ENCODE results near the gene ANKIB1. TPM values are rescaled to one million over a fixed set of nuclear protein-coding genes. Genes with fewer than 3 reads are reported as not detected.

The ANKIB1 gene
- total RNA-seq, 1 donor from 2014 or later = 52.1 TPM

DNA sequence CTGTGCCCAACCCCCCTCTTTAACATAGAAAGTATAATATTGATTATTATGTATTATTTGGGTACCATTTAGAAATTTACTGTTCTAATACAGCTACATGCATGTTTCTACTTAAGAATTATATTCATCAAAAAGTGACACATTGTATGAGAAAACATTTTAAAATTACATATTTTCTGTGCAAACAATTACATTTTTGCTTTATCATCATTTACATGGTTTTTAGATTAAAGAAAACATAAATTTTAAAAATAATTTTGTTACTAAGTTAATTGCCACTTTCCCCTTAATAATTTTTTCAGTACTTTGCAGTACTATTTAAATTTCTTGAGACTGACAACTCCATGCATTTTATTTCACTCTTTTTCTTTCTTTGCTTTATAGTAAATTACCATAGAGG is 106.2 kb downstream of the ANKIB1 start:
- H3F3A ChIP-seq (ENCODE audit: low read depth) = peaks cover 10% of the 10 kb centered on the region
- H3K9me3 ChIP-seq (ENCODE audit: low read depth) = no peaks in the 10 kb centered on the region
- H3K27ac ChIP-seq = peak overlapping the region; percentile 31
- peaks cover 10% of the 10 kb centered on the region for H3K36me3 ChIP-seq
- no peak overlapping the region for H2AFZ ChIP-seq (replicated peaks)
- H3K27me3 ChIP-seq = no peaks in the 10 kb centered on the region
- H3K4me3 Mint-ChIP-seq = no peak overlapping the region
- H3K4me1 ChIP-seq = peaks cover 10% of the 10 kb centered on the region
- no peaks in the 10 kb centered on the region for H3K27me3 Mint-ChIP-seq (ENCODE audit: insufficient read depth, low read depth)
- no peaks in the 10 kb centered on the region for H3K79me2 ChIP-seq (ENCODE audit: low read depth)
- H4K20me1 ChIP-seq (ENCODE audit: low read depth) = no peaks in the 10 kb centered on the region
- H3K27ac Mint-ChIP-seq = no peak overlapping the region
- no peak overlapping the region for H3K4me2 ChIP-seq
- no peaks in the 10 kb centered on the region for H3K36me3 Mint-ChIP-seq
- H3K9me3 Mint-ChIP-seq = no peaks in the 10 kb centered on the region
- DNase-seq (ENCODE audit: low spot score) = no peak
- no peak overlapping the region for H3K9ac ChIP-seq
- H3K4me3 ChIP-seq = no peak overlapping the region
- no peaks in the 10 kb centered on the region for H3K4me1 Mint-ChIP-seq
- TF ChIP-seq, protein P1, sequence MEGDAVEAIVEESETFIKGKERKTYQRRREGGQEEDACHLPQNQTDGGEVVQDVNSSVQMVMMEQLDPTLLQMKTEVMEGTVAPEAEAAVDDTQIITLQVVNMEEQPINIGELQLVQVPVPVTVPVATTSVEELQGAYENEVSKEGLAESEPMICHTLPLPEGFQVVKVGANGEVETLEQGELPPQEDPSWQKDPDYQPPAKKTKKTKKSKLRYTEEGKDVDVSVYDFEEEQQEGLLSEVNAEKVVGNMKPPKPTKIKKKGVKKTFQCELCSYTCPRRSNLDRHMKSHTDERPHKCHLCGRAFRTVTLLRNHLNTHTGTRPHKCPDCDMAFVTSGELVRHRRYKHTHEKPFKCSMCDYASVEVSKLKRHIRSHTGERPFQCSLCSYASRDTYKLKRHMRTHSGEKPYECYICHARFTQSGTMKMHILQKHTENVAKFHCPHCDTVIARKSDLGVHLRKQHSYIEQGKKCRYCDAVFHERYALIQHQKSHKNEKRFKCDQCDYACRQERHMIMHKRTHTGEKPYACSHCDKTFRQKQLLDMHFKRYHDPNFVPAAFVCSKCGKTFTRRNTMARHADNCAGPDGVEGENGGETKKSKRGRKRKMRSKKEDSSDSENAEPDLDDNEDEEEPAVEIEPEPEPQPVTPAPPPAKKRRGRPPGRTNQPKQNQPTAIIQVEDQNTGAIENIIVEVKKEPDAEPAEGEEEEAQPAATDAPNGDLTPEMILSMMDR (IDR thresholded peaks at IDR 0.05) = no peak
- TF ChIP-seq EZH2phosphoT487 (IDR thresholded peaks at IDR 0.05) (no peak), EZH2 (IDR thresholded peaks at IDR 0.05) (no peak)

DNA sequence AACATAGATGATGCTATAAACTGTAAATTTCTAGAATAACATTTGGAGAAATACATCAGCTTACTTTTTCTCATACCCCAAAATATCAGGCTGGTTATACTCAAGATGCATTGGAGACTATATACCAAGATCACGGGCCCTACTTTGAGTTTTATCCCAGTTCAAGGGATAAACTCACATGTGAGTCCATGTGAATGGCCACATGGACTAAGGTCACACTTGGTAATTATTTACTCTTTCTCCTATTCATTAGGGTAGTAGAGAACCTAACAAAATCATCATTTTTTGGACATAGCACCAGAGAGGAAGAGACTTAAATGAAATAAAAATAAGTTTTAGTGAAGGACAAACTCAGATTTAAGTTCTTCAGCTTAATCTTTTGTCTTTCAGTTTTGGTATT is 108.4 kb downstream of the ANKIB1 start:
- Mint-ChIP-seq H3K27me3 (ENCODE audit: insufficient read depth, low read depth) (no peaks in the 10 kb centered on the region), H3K27ac (no peak overlapping the region), H3K4me1 (no peaks in the 10 kb centered on the region), H3K4me3 (no peak overlapping the region), H3K36me3 (peaks cover 5% of the 10 kb centered on the region), H3K9me3 (no peaks in the 10 kb centered on the region)
- Histone ChIP-seq H2AFZ (replicated peaks) (no peak overlapping the region), H3K4me1 (peaks cover 3% of the 10 kb centered on the region), H3K9me3 (ENCODE audit: low read depth) (no peaks in the 10 kb centered on the region), H3F3A (ENCODE audit: low read depth) (peaks cover 1% of the 10 kb centered on the region), H3K27me3 (no peaks in the 10 kb centered on the region), H4K20me1 (ENCODE audit: low read depth) (no peaks in the 10 kb centered on the region), H3K9ac (no peak overlapping the region), H3K4me2 (no peak overlapping the region), H3K79me2 (ENCODE audit: low read depth) (no peaks in the 10 kb centered on the region), H3K27ac (no peak overlapping the region), H3K4me3 (no peak overlapping the region), H3K36me3 (peaks cover 7% of the 10 kb centered on the region)
- TF ChIP-seq EZH2 (IDR thresholded peaks at IDR 0.05) (no peak), EZH2phosphoT487 (IDR thresholded peaks at IDR 0.05) (no peak)
- TF ChIP-seq, protein P1 (IDR thresholded peaks at IDR 0.05) = no peak
- no peak for DNase-seq (ENCODE audit: low spot score)

DNA sequence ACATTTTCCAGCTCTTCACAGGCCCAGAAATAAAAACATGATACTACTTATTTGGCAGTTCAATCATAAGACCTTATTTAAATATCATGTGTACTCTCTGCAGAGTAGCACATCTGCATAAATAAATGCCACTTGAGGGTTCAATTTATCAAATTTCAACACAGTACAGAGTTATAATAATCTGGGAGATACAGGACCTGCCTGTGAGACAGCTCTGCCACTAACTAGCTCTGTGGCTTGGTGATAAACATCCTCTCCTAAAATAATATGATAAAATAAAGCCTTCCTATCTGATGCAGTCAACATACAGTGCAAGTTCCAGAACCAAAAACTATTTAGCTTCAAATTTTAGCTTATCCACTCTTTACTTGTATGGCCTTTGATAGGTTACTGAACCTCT is 110.6 kb downstream of the ANKIB1 start:
- H3K27ac ChIP-seq = no peak overlapping the region
- no peaks in the 10 kb centered on the region for H3K9me3 Mint-ChIP-seq
- no peak overlapping the region for H2AFZ ChIP-seq (replicated peaks)
- no peaks in the 10 kb centered on the region for H3K27me3 ChIP-seq
- H3K36me3 Mint-ChIP-seq = peaks cover 12% of the 10 kb centered on the region
- no peak overlapping the region for H3K9ac ChIP-seq
- H3K27ac Mint-ChIP-seq = no peak overlapping the region
- TF ChIP-seq, protein P1 (IDR thresholded peaks at IDR 0.05) = no peak
- no peak for TF ChIP-seq EZH2phosphoT487 (IDR thresholded peaks at IDR 0.05)
- no peak for TF ChIP-seq EZH2 (IDR thresholded peaks at IDR 0.05)
- no peaks in the 10 kb centered on the region for H3K9me3 ChIP-seq (ENCODE audit: low read depth)
- no peaks in the 10 kb centered on the region for H4K20me1 ChIP-seq (ENCODE audit: low read depth)
- no peaks in the 10 kb centered on the region for H3F3A ChIP-seq (ENCODE audit: low read depth)
- H3K36me3 ChIP-seq = peaks cover 4% of the 10 kb centered on the region
- DNase-seq (ENCODE audit: low spot score) = no peak
- H3K4me3 ChIP-seq = no peak overlapping the region
- H3K4me1 Mint-ChIP-seq = no peaks in the 10 kb centered on the region
- no peaks in the 10 kb centered on the region for H3K79me2 ChIP-seq (ENCODE audit: low read depth)
- H3K4me2 ChIP-seq = no peak overlapping the region
- H3K4me1 ChIP-seq = no peaks in the 10 kb centered on the region
- H3K4me3 Mint-ChIP-seq = no peak overlapping the region
- no peaks in the 10 kb centered on the region for H3K27me3 Mint-ChIP-seq (ENCODE audit: insufficient read depth, low read depth)

All from neural progenitor cell (in vitro differentiated cells).